ENCODE data around the gene GCG. TPM values are rescaled to one million over a fixed set of nuclear protein-coding genes. Genes with fewer than 3 reads are reported as not detected.

The GCG gene
- total and polyA plus RNA-seq, 4 donors, result not detected

GRCh38 chr2:162127422-162127821, 24.6 kb downstream of the GCG start (continued):
- TF ChIP-seq CTCF (IDR thresholded peaks at IDR 0.05; ENCODE audit: low read depth, low read length, missing input control), result no peak

GRCh38 chr2:162126527-162126926, 25.5 kb downstream of the GCG start:
- H3K27ac ChIP-seq (ENCODE audit: low read depth in 1 of 2, low read length in 2 of 2), result no peak overlapping the region
- no peaks in the 10 kb centered on the region for H3K4me1 ChIP-seq (ENCODE audit: control insufficient read depth in 4 of 4, insufficient read depth in 4 of 4, low read length in 3 of 4)
- no peaks in the 10 kb centered on the region for H3K27me3 ChIP-seq (ENCODE audit: control insufficient read depth in 4 of 4, insufficient read depth in 4 of 4, low read length in 3 of 4)
- DNase-seq (ENCODE audit: low spot score), result no peak
- H3K36me3 ChIP-seq (ENCODE audit: control insufficient read depth in 4 of 4, insufficient read depth in 3 of 4, low read depth in 1 of 4, low read length in 3 of 4), result no peaks in the 10 kb centered on the region
- WGBS, result 72% methylated on average over 2 of the region's 2 CpGs
- no peak overlapping the region for H3K9ac ChIP-seq (ENCODE audit: low read depth in 1 of 2, low read length in 2 of 2)
- no peaks in the 10 kb centered on the region for H3K9me3 ChIP-seq (ENCODE audit: control insufficient read depth in 4 of 4, low read length in 3 of 4)
- TF ChIP-seq FOXA2 (IDR thresholded peaks at IDR 0.05), result no peak
- TF ChIP-seq NR2F2 (IDR thresholded peaks at IDR 0.05), result no peak
- no peak for TF ChIP-seq JUND (IDR thresholded peaks at IDR 0.05)
- TF ChIP-seq TAF1 (conservative IDR thresholded peaks at IDR 0.05), result no peak
- no peak for TF ChIP-seq MAX (IDR thresholded peaks at IDR 0.05)
- TF ChIP-seq ATF3 (IDR thresholded peaks at IDR 0.05), result no peak
- no peak for TF ChIP-seq EGR1 (IDR thresholded peaks at IDR 0.05; ENCODE audit: low read depth in 2 of 2)
- no peak for TF ChIP-seq HNF4A (conservative IDR thresholded peaks at IDR 0.05)
- no peak for TF ChIP-seq ZBTB33 (IDR thresholded peaks at IDR 0.05)
- TF ChIP-seq FOXA1 (IDR thresholded peaks at IDR 0.05), result no peak
- no peak for TF ChIP-seq REST (IDR thresholded peaks at IDR 0.05)
- TF ChIP-seq RAD21 (IDR thresholded peaks at IDR 0.05), result no peak
- no peak for TF ChIP-seq HNF4G (IDR thresholded peaks at IDR 0.05)
- no peak for TF ChIP-seq RXRA (IDR thresholded peaks at IDR 0.05)
- TF ChIP-seq SP1 (IDR thresholded peaks at IDR 0.05), result no peak
- TF ChIP-seq CTCF (IDR thresholded peaks at IDR 0.05; ENCODE audit: low read depth, low read length, missing input control), result no peak
- H3K4me3 ChIP-seq (ENCODE audit: low read depth in 1 of 3, low read length in 3 of 3), result no peak overlapping the region
